GM19468 (cell line): ENCODE measurements around the gene TM9SF4.
"Not testable (repeated sequence)": the region's sequence is repeated elsewhere in the genome, so short reads cannot be mapped to it uniquely, and the experiment has no call there.

Experiments used
- ATAC-seq: cut with Tn5 transposase; IDR thresholded peaks from one replicate; pipeline ENCODE4 v1.9.1; 2021; ENCODE audit warnings: mild to moderate bottlenecking, moderate library complexity, moderate number of reproducible peaks; ENCODE audit not compliant: unreplicated experiment; ENCODE audit errors: extremely low read depth

Gene TM9SF4

DNA sequence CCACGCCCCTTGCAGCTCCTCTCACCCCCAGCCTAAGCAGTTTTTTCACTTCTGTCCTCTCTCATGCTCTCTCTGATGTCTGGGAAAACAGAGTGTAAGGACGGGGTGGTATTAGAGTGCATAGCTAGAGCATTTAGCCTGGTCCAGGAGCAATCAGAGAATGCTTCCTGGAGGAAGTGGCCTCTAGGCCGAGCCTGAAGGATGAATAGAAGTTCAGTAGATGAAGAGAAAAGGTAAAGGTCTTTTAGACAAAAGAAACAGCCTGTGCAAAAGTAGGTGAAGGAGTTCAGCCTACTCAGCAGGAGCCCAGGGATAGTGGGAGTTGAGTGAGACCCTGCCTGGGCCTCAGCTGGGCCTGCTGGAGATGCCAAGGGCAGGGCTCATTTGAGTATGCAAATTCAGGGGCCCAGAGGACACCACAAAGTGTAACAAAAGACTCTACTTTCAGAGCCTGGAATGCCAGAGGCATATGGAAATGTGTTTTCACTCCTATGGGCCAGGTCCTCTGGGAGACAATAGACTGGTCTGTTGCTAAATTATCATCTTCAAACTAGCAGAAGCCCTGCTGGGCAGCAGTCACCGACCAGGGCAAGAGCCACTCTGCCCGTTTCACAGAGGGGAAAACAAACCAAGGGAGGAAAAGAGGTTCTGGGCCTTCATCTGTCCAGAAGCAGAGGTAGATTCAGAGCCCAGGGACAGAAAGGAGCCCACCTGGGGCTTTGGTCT lies 19.7 kb upstream of the TM9SF4 start:
- no peak for ATAC-seq

DNA sequence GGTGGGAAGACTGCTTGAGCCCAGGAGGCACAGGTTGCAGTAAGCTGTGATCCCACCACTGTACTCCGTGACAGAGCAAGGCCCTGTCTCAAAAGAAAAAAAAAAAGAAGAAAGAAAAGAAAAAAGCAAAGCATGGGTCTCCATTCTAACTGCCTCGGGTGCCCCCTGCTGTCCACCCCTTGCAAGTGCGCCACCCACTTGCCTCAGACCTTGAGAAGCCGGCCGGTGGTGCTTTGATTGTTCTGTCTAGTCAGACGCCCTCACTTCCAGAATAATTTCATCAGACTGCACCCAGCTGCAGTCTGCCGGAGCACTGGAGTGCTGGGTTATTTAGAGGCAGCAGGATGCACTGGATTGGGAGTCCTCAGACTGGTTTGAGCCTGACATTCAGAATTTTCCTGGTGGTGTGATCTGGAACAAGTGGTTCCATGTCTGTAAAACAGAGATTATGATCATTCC lies 17.6 kb upstream of the TM9SF4 start:
- ATAC-seq, result no peak

- no peak for ATAC-seq
These were observed 10.7 kb upstream of the TM9SF4 start for GRCh38 chr20:32098786-32099185.

DNA sequence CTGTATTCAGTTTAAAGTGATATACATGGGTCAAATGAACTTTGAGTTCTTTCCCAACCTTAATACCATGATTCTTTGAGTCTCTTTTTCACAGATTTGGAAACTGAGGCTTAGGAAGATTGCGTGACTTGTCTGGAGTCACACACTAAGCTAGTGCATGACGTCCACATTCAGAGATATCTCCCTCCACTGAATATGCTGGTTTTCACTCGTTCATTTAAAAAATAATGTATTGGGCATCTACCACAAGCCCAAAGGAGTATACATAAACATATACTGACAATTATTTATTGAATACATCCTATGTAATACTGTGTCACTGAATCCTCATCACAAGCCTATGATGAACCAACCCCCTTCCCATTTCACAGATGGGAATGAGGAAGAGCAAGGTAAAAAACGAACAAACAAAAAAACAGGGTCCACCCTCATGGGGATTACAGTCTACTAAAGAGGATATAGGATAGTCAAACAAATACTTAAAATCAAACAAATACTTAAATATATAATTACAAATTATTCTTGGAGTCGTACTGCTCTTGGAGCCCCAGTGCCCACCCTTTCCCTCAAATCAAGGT lies 611 bp upstream of the TM9SF4 start:
- ATAC-seq, result no peak

- ATAC-seq, result no peak
These were observed 725 bp downstream of the TM9SF4 start for GRCh38 chr20:32110173-32110704.

DNA sequence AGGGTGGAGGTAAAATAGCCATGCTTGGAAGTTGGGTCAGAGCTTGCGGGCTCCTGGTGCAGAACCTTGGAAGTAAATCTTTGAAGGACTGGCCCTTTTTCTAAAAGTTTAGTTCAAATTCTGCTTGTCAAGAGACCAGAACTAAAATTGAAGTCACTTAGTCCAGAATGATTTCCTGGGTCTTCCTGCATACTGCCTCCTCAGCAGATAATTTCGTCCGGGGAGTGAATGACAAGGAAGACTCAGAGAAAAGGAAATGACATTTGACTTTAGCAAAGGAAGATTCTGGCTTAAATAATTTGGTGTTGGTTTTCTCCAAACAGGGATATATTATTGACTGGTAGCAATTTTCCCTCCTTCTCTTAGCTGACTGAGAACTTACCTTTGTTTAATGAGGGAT lies 1.2 kb downstream of the TM9SF4 start:
- ATAC-seq, result no peak

DNA sequence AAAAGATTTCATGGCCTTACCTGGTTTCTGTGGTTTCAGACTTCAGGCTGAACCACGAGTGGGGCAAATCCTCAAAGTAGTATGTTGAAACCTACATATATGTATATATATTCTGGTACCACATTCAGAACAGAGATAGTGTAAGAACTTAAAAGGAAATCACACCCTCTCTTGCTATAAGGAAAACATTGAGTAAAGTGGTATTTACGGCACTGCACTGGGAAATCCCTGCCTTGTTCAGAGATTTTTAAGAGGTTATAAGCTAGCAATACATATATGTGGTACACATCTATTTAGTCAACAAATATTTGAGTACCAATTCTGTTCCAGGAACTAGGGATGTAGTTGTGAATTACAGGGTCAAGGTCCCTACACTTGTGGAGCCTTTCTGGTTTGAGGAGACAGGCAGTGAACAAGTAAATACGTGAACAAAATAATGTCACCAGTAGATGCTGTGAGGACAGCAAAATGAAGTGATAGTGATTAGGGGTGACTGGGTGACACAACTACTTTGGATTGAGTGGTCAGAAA lies 1.7 kb downstream of the TM9SF4 start:
- no peak for ATAC-seq

- ATAC-seq, result no peak
These were observed 2.2 kb downstream of the TM9SF4 start for GRCh38 chr20:32111753-32112152.

- ATAC-seq, result no peak
These were observed 3.3 kb downstream of the TM9SF4 start for GRCh38 chr20:32112841-32113240.

- no peak for ATAC-seq
These were observed 4.2 kb downstream of the TM9SF4 start for GRCh38 chr20:32113591-32114260.

- ATAC-seq, result no peak
These were observed 4.9 kb downstream of the TM9SF4 start for GRCh38 chr20:32114305-32114960.

- ATAC-seq, result no peak
These were observed 5.8 kb downstream of the TM9SF4 start for GRCh38 chr20:32115211-32115767.

DNA sequence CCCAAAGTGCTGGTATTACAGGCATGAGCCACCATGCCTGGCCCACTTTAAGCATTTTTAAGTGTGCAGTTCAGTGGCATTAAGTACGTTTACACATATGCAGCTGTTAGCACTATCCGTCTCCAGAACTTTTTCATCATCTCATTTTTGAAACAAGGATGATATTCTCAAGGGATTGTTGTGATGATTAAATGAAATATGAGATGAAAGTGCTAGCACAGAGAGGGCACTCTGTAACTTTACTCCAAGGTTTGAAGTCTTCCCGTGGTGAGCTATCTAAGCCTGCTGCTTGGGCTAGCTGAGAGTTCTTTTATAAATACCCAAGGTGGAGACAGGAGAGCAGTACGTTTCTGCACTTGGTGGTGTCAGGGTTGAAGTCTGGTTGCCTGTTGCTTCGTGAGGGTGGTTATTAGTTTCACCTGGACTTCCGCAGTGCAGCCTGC lies 6.6 kb downstream of the TM9SF4 start:
- ATAC-seq, result no peak

- not testable (repeated sequence) for ATAC-seq
These were observed 7.3 kb downstream of the TM9SF4 start for GRCh38 chr20:32116796-32117195.

GRCh38 chr20:32118427-32118826 lies 8.9 kb downstream of the TM9SF4 start:
- ATAC-seq, result not testable (repeated sequence)

GRCh38 chr20:32119734-32120133 lies 10.2 kb downstream of the TM9SF4 start:
- no peak for ATAC-seq

DNA sequence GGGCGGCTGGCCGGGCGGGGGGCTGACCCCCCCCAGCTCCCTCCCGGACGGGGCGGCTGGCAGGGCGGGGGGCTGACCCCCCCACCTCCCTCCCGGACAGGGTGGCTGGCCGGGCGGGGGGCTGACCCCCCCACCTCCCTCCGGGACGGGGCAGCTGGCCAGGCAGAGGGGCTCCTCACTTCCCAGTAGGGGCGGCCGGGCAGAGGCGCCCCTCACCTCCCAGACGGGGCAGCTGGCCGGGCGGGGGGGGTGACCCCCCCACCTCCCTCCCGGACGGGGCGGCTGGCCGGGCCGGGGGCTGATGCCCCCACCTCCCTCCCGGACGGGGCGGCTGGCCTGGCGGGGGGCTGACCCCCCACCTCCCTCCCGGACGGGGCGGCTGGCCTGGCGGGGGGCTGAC lies 12.4 kb downstream of the TM9SF4 start:
- ATAC-seq, result not testable (repeated sequence)

DNA sequence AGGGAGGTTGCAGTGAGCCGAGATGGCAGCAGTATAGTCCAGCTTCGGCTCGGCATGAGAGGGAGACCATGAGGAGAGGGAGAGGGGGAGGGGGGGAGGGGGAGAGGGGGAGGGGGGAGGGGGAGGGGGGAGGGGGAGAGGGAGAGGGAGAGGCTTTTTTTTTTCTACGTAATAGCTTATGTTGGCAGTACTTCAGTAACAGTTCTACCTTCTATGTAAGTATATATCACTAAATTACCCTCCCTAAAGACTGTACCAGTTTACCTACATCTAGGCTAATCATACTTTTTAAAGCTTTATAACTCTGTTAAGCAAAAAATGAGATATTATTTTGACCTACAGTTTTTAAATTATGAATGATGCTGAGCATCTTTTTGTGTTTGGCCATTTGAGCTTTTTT lies 13.6 kb downstream of the TM9SF4 start:
- no peak for ATAC-seq

- ATAC-seq, result no peak
These were observed 15.5 kb downstream of the TM9SF4 start for GRCh38 chr20:32124916-32125454.

GRCh38 chr20:32125506-32125905 lies 16.0 kb downstream of the TM9SF4 start:
- no peak for ATAC-seq
